HG03045 (cell line): ENCODE measurements around the gene SSU72.
"Not testable (repeated sequence)": the region's sequence is repeated elsewhere in the genome, so short reads cannot be mapped to it uniquely, and the experiment has no call there.

Experiments
- ATAC-seq: cut with Tn5 transposase; IDR thresholded peaks from one replicate; pipeline ENCODE4 v1.9.1; 2021; ENCODE audit warnings: mild to moderate bottlenecking, moderate library complexity; ENCODE audit not compliant: unreplicated experiment

SSU72 gene

GRCh38 chr1:1510912-1511532 lies 63.6 kb downstream of the SSU72 start:
- ATAC-seq: no peak

- ATAC-seq: not testable (repeated sequence)
These were observed 65.2 kb downstream of the SSU72 start for GRCh38 chr1:1509465-1509850.

- ATAC-seq: not testable (repeated sequence)
These were observed 65.7 kb downstream of the SSU72 start for GRCh38 chr1:1508775-1509464.

- no peak for ATAC-seq
These were observed 67.4 kb downstream of the SSU72 start for GRCh38 chr1:1507305-1507704.

GRCh38 chr1:1505801-1506200 lies 68.9 kb downstream of the SSU72 start:
- ATAC-seq: not testable (repeated sequence)

GRCh38 chr1:1505366-1505798 lies 69.3 kb downstream of the SSU72 start:
- ATAC-seq: not testable (repeated sequence)

- not testable (repeated sequence) for ATAC-seq
These were observed 69.8 kb downstream of the SSU72 start for GRCh38 chr1:1504777-1505365.

GRCh38 chr1:1495461-1495975 lies 79.1 kb downstream of the SSU72 start:
- ATAC-seq: not testable (repeated sequence)

- not testable (repeated sequence) for ATAC-seq
These were observed 80.4 kb downstream of the SSU72 start for GRCh38 chr1:1494311-1494710.
